WTC11 (cell line): ENCODE results near the gene OPA1.

Experiments used
- AFF4 ChIP-seq: sonication (generic); formaldehyde crosslinking; IDR thresholded peaks from 2 replicates; pipeline ENCODE4 v1.8.1; 2023; ENCODE audit warnings: mild to moderate bottlenecking, missing genetic modification reagents, borderline replicate concordance
- CREB1 ChIP-seq: sonication (generic); formaldehyde crosslinking; IDR thresholded peaks from 2 replicates; pipeline ENCODE4 v1.8.0; 2023; ENCODE audit warnings: mild to moderate bottlenecking, missing genetic modification reagents
- CTCF ChIP-seq: fragments of 200-600 bp; IDR thresholded peaks from 2 replicates; pipeline ENCODE4 v1.8.0; 2022; ENCODE audit warnings: antibody characterized with exemption
- GABPB1 ChIP-seq: sonication (generic); formaldehyde crosslinking; IDR thresholded peaks from 2 replicates; pipeline ENCODE4 v1.8.1; 2023; ENCODE audit warnings: mild to moderate bottlenecking, missing genetic modification reagents
- MLX ChIP-seq: sonication (generic); formaldehyde crosslinking; IDR thresholded peaks from 2 replicates; pipeline ENCODE4 v1.8.1; 2023; ENCODE audit warnings: mild to moderate bottlenecking, missing genetic modification reagents, moderate library complexity
- NR2C2 ChIP-seq: sonication (generic); formaldehyde crosslinking; IDR thresholded peaks from 2 replicates; pipeline ENCODE4 v1.8.0; 2022; ENCODE audit warnings: mild to moderate bottlenecking, missing genetic modification reagents
- RORB ChIP-seq: fragments of 250-450 bp; sonication (Bioruptor Pico); IDR thresholded peaks from 2 replicates; pipeline ENCODE4 v1.9.0; 2021; ENCODE audit warnings: mild to moderate bottlenecking
- TCF7 ChIP-seq: sonication (generic); formaldehyde crosslinking; IDR thresholded peaks from 2 replicates; pipeline ENCODE4 v1.8.0; 2022; ENCODE audit warnings: mild to moderate bottlenecking, low read depth, missing genetic modification reagents, moderate library complexity
- ZNF232 ChIP-seq: sonication (generic); formaldehyde crosslinking; IDR thresholded peaks from 2 replicates; pipeline ENCODE4 v1.8.0; 2022; ENCODE audit warnings: mild to moderate bottlenecking, missing genetic modification reagents
- ZSCAN18 ChIP-seq: fragments of 250-450 bp; sonication (Bioruptor Pico); IDR thresholded peaks from 2 replicates; pipeline ENCODE4 v2.1.2; 2022; ENCODE audit warnings: mild to moderate bottlenecking, moderate library complexity

GRCh38 chr3:193556841-193557240 is 36.2 kb upstream of the OPA1 start:
- no peak for TF ChIP-seq ZNF232
- TF ChIP-seq MLX (CRISPR knock-in tag): no peak
- no peak for TF ChIP-seq CTCF
- TF ChIP-seq GABPB1 (CRISPR knock-in tag): no peak
- TF ChIP-seq TCF7: no peak
- no peak for TF ChIP-seq AFF4 (CRISPR knock-in tag)
- no peak for TF ChIP-seq CREB1 (CRISPR knock-in tag)
- no peak for TF ChIP-seq NR2C2 (CRISPR knock-in tag)
- no peak for TF ChIP-seq RORB (CRISPR knock-in tag)
- no peak for TF ChIP-seq ZSCAN18 (CRISPR knock-in tag)
